ENCODE results near the gene NLRP6.
"Not testable (repeated sequence)": the region's sequence is repeated elsewhere in the genome, so short reads cannot be mapped to it uniquely, and the experiment has no call there.

- TF ChIP-seq POLR2A (IDR thresholded peaks at IDR 0.05): not testable (repeated sequence)
- TF ChIP-seq, protein P1, sequence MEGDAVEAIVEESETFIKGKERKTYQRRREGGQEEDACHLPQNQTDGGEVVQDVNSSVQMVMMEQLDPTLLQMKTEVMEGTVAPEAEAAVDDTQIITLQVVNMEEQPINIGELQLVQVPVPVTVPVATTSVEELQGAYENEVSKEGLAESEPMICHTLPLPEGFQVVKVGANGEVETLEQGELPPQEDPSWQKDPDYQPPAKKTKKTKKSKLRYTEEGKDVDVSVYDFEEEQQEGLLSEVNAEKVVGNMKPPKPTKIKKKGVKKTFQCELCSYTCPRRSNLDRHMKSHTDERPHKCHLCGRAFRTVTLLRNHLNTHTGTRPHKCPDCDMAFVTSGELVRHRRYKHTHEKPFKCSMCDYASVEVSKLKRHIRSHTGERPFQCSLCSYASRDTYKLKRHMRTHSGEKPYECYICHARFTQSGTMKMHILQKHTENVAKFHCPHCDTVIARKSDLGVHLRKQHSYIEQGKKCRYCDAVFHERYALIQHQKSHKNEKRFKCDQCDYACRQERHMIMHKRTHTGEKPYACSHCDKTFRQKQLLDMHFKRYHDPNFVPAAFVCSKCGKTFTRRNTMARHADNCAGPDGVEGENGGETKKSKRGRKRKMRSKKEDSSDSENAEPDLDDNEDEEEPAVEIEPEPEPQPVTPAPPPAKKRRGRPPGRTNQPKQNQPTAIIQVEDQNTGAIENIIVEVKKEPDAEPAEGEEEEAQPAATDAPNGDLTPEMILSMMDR (IDR thresholded peaks at IDR 0.05): not testable (repeated sequence)
Measured at GRCh38 chr11:308740-309665, 30.8 kb downstream of the NLRP6 start.

All from transverse colon (tissue), 3 donors.